ENCODE measurements around the gene MLIP. TPM values are rescaled to one million over a fixed set of nuclear protein-coding genes. Genes with fewer than 3 reads are reported as not detected.
"Not testable (repeated sequence)": the region's sequence is repeated elsewhere in the genome, so short reads cannot be mapped to it uniquely, and the experiment has no call there.

MLIP gene
- total RNA-seq, 4 donors from 2014 or later = 0.42 to 3.5 (median 1.2) TPM

DNA sequence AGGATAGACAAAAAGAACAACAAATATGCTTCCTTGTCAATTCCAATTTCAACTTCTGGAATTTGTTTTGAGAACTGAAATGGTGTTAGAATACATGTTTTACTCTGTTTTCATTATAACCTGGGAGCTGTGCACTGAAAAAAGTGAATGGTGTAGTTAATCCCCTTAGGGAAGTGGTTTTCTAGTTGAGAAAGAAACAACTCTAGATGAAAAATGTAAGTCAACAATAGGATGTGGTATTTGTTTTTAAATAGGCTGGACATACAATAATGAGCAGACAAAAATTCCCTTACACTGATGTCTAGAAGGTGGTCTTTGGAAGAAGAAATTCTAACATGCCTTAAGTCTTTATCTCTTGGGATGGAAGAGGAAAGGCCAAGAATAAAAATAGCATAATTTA, 137.1 kb downstream of the MLIP start:
- DNase-seq (ENCODE audit: extremely low spot score) = no peak
- intact Hi-C loops (cut with DNase I) = no loop called here
- H3K27ac ChIP-seq (replicated peaks in 1 of 4) = no peak overlapping the region
- peaks cover 0 to 6% (median 0%) of the 10 kb centered on the region in 4 donors for H3K4me1 ChIP-seq
- H3K27me3 ChIP-seq = no peaks in the 10 kb centered on the region
- H3K4me3 ChIP-seq = no peak overlapping the region
- no peaks in the 10 kb centered on the region for H3K36me3 ChIP-seq
- no peaks in the 10 kb centered on the region for H3K9me3 ChIP-seq
- no peak for TF ChIP-seq POLR2AphosphoS5 (IDR thresholded peaks at IDR 0.05)

DNA sequence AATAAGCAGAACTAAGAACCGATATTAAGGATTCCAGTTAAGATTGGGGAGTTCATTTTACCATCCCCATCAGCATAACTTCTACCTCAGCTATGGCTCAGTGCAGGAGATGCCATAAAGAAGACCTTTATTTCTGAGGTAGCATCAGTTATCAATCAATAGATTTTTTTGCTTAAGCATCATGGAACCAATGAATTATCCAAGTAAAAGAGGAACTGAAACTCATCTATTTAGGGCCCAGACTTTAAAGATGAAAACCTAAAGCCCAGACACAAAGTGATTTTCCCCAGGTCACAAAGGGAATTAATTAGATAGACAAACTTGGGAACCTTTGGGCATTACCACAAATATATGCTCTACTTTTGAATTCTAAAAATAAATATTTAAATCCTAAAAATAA, 137.8 kb downstream of the MLIP start:
- 92% methylated on average over 1 of the region's 1 CpG for WGBS
- H3K4me3 ChIP-seq = no peak overlapping the region
- no peak overlapping the region for H3K27ac ChIP-seq (replicated peaks in 1 of 4)
- H3K4me1 ChIP-seq = peaks cover 0 to 6% (median 0%) of the 10 kb centered on the region in 4 donors
- no peak for DNase-seq (ENCODE audit: extremely low spot score)
- no peaks in the 10 kb centered on the region for H3K27me3 ChIP-seq
- intact Hi-C loops (cut with DNase I) = no loop called here
- H3K36me3 ChIP-seq = no peaks in the 10 kb centered on the region
- no peaks in the 10 kb centered on the region for H3K9me3 ChIP-seq
- no peak for TF ChIP-seq POLR2A (IDR thresholded peaks at IDR 0.05; ENCODE audit: low read depth)
- no peak for TF ChIP-seq EP300 (IDR thresholded peaks at IDR 0.05)
- TF ChIP-seq, protein P1, sequence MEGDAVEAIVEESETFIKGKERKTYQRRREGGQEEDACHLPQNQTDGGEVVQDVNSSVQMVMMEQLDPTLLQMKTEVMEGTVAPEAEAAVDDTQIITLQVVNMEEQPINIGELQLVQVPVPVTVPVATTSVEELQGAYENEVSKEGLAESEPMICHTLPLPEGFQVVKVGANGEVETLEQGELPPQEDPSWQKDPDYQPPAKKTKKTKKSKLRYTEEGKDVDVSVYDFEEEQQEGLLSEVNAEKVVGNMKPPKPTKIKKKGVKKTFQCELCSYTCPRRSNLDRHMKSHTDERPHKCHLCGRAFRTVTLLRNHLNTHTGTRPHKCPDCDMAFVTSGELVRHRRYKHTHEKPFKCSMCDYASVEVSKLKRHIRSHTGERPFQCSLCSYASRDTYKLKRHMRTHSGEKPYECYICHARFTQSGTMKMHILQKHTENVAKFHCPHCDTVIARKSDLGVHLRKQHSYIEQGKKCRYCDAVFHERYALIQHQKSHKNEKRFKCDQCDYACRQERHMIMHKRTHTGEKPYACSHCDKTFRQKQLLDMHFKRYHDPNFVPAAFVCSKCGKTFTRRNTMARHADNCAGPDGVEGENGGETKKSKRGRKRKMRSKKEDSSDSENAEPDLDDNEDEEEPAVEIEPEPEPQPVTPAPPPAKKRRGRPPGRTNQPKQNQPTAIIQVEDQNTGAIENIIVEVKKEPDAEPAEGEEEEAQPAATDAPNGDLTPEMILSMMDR (IDR thresholded peaks at IDR 0.05) = no peak
- no peak for TF ChIP-seq POLR2AphosphoS5 (IDR thresholded peaks at IDR 0.05)

DNA sequence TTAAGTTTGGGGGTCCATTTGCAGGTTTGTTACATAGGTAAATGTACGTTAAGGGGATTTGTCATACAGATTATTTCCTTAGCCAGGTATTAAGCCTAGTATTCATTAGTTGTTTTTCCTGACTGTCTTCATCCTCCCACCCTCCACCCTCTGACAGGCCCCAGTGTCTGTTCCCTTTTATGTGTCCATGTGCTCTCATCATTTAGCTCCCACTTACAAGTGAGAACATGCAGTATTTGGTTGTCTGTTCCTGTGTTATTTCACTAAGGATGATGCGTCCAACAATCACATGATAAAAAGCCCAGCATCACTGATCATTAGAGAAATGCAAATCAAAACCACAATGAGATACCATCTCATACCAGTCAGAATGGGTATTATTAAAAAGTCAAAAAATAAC, 138.6 kb downstream of the MLIP start:
- 94% methylated on average over 2 of the region's 2 CpGs for WGBS
- intact Hi-C loops (cut with DNase I); DNase-seq (ENCODE audit: extremely low spot score); H3K27ac ChIP-seq (replicated peaks in 1 of 4); H3K9me3 ChIP-seq; H3K4me3 ChIP-seq; H3K27me3 ChIP-seq; H3K4me1 ChIP-seq; H3K36me3 ChIP-seq: not testable (repeated sequence)

DNA sequence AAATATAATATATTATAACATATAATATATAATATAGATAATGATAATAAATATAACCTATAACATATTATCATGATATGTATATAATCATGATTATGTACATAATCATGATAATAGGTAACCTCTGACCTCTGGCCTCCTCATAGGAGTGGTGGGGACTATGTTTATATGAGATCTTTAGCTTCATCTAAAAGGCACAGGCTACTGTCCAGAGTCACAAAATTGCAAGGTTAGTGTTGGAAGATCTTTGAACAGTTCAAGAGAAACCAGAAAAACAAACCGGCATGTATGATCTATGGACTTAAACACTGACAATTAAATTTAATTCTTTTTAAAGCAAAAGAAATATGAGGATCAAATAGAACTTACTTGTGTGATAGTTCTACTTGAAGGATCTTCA, 141.3 kb downstream of the MLIP start:
- no peak for TF ChIP-seq POLR2AphosphoS5 (IDR thresholded peaks at IDR 0.05)
- TF ChIP-seq, protein P1 (IDR thresholded peaks at IDR 0.05) = no peak
- no peak for TF ChIP-seq POLR2A (IDR thresholded peaks at IDR 0.05; ENCODE audit: low read depth)
- no peak for TF ChIP-seq EP300 (IDR thresholded peaks at IDR 0.05)
- 100% methylated on average over 1 of the region's 1 CpG for WGBS
- intact Hi-C loops (cut with DNase I) = no loop called here
- H3K36me3 ChIP-seq = no peaks in the 10 kb centered on the region
- H3K4me3 ChIP-seq = no peak overlapping the region
- DNase-seq (ENCODE audit: extremely low spot score) = no peak
- no peak overlapping the region for H3K27ac ChIP-seq (replicated peaks in 1 of 4)
- H3K9me3 ChIP-seq = no peaks in the 10 kb centered on the region
- no peaks in the 10 kb centered on the region for H3K27me3 ChIP-seq
- peaks cover 15 to 25% (median 17%) of the 10 kb centered on the region in 4 donors for H3K4me1 ChIP-seq

DNA sequence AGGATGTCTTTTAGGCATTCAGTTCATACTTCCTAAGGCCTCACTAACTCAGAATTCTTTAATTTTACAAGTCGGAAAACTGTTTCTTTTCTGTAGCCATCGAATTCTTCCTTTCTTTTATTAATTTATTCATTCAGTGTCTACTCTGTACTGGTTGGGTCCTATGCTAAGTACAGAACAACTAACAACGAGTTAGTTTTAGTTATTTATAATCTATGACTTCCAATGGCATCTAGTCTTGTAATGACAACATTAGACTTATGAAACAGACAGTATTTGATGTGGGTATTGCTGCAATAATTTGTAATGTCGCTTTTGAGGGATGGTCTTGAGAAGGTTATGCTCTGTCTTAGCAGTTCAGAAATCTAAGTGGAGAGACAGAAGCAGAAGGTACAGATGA, 141.7 kb downstream of the MLIP start:
- H3K9me3 ChIP-seq = no peaks in the 10 kb centered on the region
- TF ChIP-seq POLR2AphosphoS5 (IDR thresholded peaks at IDR 0.05) (no peak), EP300 (IDR thresholded peaks at IDR 0.05) (no peak), POLR2A (IDR thresholded peaks at IDR 0.05; ENCODE audit: low read depth) (no peak)
- TF ChIP-seq, protein P1 (IDR thresholded peaks at IDR 0.05) = no peak
- H3K36me3 ChIP-seq = no peaks in the 10 kb centered on the region
- intact Hi-C loops (cut with DNase I) = no loop called here
- DNase-seq (ENCODE audit: extremely low spot score) = no peak
- no peak overlapping the region for H3K27ac ChIP-seq (replicated peaks in 1 of 4)
- no peak overlapping the region for H3K4me3 ChIP-seq
- H3K4me1 ChIP-seq = peaks cover 15 to 25% (median 17%) of the 10 kb centered on the region in 4 donors
- WGBS = 87% methylated on average over 4 of the region's 4 CpGs
- no peaks in the 10 kb centered on the region for H3K27me3 ChIP-seq

DNA sequence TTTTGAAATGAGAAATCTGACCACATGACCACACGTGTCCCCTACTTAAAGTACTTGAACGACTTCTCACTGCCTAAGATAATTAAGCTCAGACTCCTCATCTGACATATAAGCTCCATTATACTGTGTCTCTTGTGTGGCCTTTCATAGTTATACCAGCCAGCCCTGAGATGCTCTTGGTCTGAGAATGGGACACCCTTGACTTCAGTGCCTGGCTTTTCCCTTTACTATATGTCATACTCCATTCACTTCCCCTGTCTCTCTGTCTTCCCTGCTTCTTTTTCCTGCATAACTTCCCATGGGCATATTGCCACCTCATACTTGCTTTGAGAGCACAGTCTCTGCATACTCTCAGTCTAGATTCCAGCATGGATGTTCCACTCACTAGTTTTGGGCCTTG, 143.6 kb downstream of the MLIP start:
- WGBS = 93% methylated on average over 2 of the region's 2 CpGs
- Histone ChIP-seq H3K27ac (replicated peaks in 1 of 4) (peak overlapping the region in 2 of 4 donors; percentile 2 to 68), H3K27me3 (no peaks in the 10 kb centered on the region), H3K36me3 (no peaks in the 10 kb centered on the region), H3K4me1 (peaks cover 15 to 25% (median 17%) of the 10 kb centered on the region in 4 donors), H3K9me3 (no peaks in the 10 kb centered on the region), H3K4me3 (no peak overlapping the region)
- intact Hi-C loops (cut with DNase I) = no loop called here
- DNase-seq (ENCODE audit: extremely low spot score) = no peak
- no peak for TF ChIP-seq EP300 (IDR thresholded peaks at IDR 0.05)
- TF ChIP-seq, protein P1 (IDR thresholded peaks at IDR 0.05) = no peak
- TF ChIP-seq POLR2A (IDR thresholded peaks at IDR 0.05; ENCODE audit: low read depth) = no peak
- no peak for TF ChIP-seq POLR2AphosphoS5 (IDR thresholded peaks at IDR 0.05)
